T-helper 22 cell (primary cell): ENCODE measurements around the gene GGT5.
"Not testable (repeated sequence)": the region's sequence is repeated elsewhere in the genome, so short reads cannot be mapped to it uniquely, and the experiment has no call there.

ENCODE experiments used
- DNase-seq: peaks from one replicate; pipeline ENCODE4 v3.0.0-alpha.2; 2020; ENCODE audit warnings: low read depth

GGT5 gene

GRCh38 chr22:24245030-24245431 lies at the start of gene GGT5:
Gene GGT5 (minus strand): TSS chr22:24245082. CDS start chr22:24244725, 357 bp downstream.
- not testable (repeated sequence) for DNase-seq

GRCh38 chr22:24292202-24292830 lies 47.4 kb upstream of the GGT5 start:
- DNase-seq, result not testable (repeated sequence)

GRCh38 chr22:24291515-24292201 lies 46.8 kb upstream of the GGT5 start:
- DNase-seq, result no peak

GRCh38 chr22:24290459-24290858 lies 45.6 kb upstream of the GGT5 start:
- no peak for DNase-seq

- DNase-seq, result no peak
Observed at GRCh38 chr22:24289741-24290163, 44.9 kb upstream of the GGT5 start.

GRCh38 chr22:24289114-24289513 lies 44.2 kb upstream of the GGT5 start:
- DNase-seq, result no peak

GRCh38 chr22:24287801-24288200 lies 42.9 kb upstream of the GGT5 start:
- not testable (repeated sequence) for DNase-seq

- not testable (repeated sequence) for DNase-seq
Observed at GRCh38 chr22:24287212-24287611, 42.3 kb upstream of the GGT5 start.

- no peak for DNase-seq
Observed at GRCh38 chr22:24285245-24285644, 40.4 kb upstream of the GGT5 start.

- DNase-seq, result no peak
Observed at GRCh38 chr22:24284747-24285203, 39.9 kb upstream of the GGT5 start.

- no peak for DNase-seq
Observed at GRCh38 chr22:24282401-24282800, 37.5 kb upstream of the GGT5 start.

GRCh38 chr22:24280363-24280762 lies 35.5 kb upstream of the GGT5 start:
- DNase-seq, result not testable (repeated sequence)

GRCh38 chr22:24274696-24275405 lies 30.0 kb upstream of the GGT5 start:
- DNase-seq, result not testable (repeated sequence)

GRCh38 chr22:24273906-24274305 lies 29.0 kb upstream of the GGT5 start:
- DNase-seq, result not testable (repeated sequence)

- DNase-seq, result not testable (repeated sequence)
Observed at GRCh38 chr22:24273031-24273430, 28.1 kb upstream of the GGT5 start.

- DNase-seq, result no peak
Observed at GRCh38 chr22:24271386-24271854, 26.5 kb upstream of the GGT5 start.

GRCh38 chr22:24270556-24271385 lies 25.9 kb upstream of the GGT5 start, which contains the start of gene SPECC1L:
Gene SPECC1L (plus strand): TSS chr22:24270831. CDS start chr22:24302232, 31,401 bp downstream.
- DNase-seq, result peak; percentile 81

- DNase-seq, result not testable (repeated sequence)
Observed at GRCh38 chr22:24266495-24266894, 21.6 kb upstream of the GGT5 start.

- DNase-seq, result no peak
Observed at GRCh38 chr22:24265734-24266133, 20.9 kb upstream of the GGT5 start.

GRCh38 chr22:24264329-24264896 lies 19.5 kb upstream of the GGT5 start:
- DNase-seq, result not testable (repeated sequence)

- DNase-seq, result not testable (repeated sequence)
Observed at GRCh38 chr22:24263479-24263878, 18.6 kb upstream of the GGT5 start.
